HFFc6 (cell line): Measurements from ENCODE around the gene SMPDL3B. TPM values are rescaled to one million over a fixed set of nuclear protein-coding genes. Genes with fewer than 3 reads are reported as not detected.

ENCODE experiments used
- DNase-seq: peaks from one replicate; pipeline ENCODE4 v3.0.0-alpha.2; 2018
- H3K27ac Mint-ChIP-seq: 2 replicates; pipeline ENCODE4 v1.8.0; 2020; ENCODE audit warnings: mild to moderate bottlenecking, mixed read lengths
- H3K27me3 Mint-ChIP-seq: 2 replicates; pipeline ENCODE4 v1.8.0; 2021; ENCODE audit warnings: mild to moderate bottlenecking, moderate library complexity, mixed read lengths; ENCODE audit not compliant: insufficient read depth
- H3K36me3 Mint-ChIP-seq: 2 replicates; pipeline ENCODE4 v1.8.0; 2021; ENCODE audit warnings: low read depth, mixed read lengths
- H3K4me1 Mint-ChIP-seq: 2 replicates; pipeline ENCODE4 v1.8.0; 2020; ENCODE audit warnings: low read depth, mixed read lengths
- H3K4me3 Mint-ChIP-seq: 2 replicates; pipeline ENCODE4 v1.8.0; 2020; ENCODE audit warnings: mild to moderate bottlenecking, moderate library complexity, mixed read lengths
- H3K9me3 Mint-ChIP-seq: 2 replicates; pipeline ENCODE4 v1.8.0; 2020; ENCODE audit warnings: mild to moderate bottlenecking, mixed read lengths
- total RNA-seq, 6 experiments: library from RNA; stranded (reverse); fragmentation: NEBNext Ultra II Directional; extraction: Animal tissue kit (Norgen Biotek cat#: 25700); gene quantifications; 2 replicates in 1 of 6; 3 replicates in 5 of 6; pipeline ENCODE4 v1.2.3, GENCODE V29; 2021
- TF ChIP-seq, protein P1 (sequence below): fragments of 200-600 bp; sonication (generic); IDR thresholded peaks from 2 replicates; pipeline ENCODE4 v1.5.0; 2021; ENCODE audit warnings: antibody characterized with exemption, mild to moderate bottlenecking

SMPDL3B gene
- total RNA-seq, 6 experiments from 2014 or later, result not detected

GRCh38 chr1:27940870-27941560 is 6.2 kb downstream of the SMPDL3B start:
- Mint-ChIP-seq H3K27me3 (peaks cover 4% of the 10 kb centered on the region), H3K9me3 (no peaks in the 10 kb centered on the region), H3K36me3 (no peaks in the 10 kb centered on the region), H3K4me3 (no peak overlapping the region), H3K27ac (no peak overlapping the region), H3K4me1 (no peaks in the 10 kb centered on the region)
- TF ChIP-seq, protein P1, sequence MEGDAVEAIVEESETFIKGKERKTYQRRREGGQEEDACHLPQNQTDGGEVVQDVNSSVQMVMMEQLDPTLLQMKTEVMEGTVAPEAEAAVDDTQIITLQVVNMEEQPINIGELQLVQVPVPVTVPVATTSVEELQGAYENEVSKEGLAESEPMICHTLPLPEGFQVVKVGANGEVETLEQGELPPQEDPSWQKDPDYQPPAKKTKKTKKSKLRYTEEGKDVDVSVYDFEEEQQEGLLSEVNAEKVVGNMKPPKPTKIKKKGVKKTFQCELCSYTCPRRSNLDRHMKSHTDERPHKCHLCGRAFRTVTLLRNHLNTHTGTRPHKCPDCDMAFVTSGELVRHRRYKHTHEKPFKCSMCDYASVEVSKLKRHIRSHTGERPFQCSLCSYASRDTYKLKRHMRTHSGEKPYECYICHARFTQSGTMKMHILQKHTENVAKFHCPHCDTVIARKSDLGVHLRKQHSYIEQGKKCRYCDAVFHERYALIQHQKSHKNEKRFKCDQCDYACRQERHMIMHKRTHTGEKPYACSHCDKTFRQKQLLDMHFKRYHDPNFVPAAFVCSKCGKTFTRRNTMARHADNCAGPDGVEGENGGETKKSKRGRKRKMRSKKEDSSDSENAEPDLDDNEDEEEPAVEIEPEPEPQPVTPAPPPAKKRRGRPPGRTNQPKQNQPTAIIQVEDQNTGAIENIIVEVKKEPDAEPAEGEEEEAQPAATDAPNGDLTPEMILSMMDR, result no peak
- no peak for DNase-seq

- no peak overlapping the region for H3K27ac Mint-ChIP-seq
- TF ChIP-seq, protein P1, result no peak
- DNase-seq, result no peak
Observed at GRCh38 chr1:27941671-27942540, 7.1 kb downstream of the SMPDL3B start.

DNA sequence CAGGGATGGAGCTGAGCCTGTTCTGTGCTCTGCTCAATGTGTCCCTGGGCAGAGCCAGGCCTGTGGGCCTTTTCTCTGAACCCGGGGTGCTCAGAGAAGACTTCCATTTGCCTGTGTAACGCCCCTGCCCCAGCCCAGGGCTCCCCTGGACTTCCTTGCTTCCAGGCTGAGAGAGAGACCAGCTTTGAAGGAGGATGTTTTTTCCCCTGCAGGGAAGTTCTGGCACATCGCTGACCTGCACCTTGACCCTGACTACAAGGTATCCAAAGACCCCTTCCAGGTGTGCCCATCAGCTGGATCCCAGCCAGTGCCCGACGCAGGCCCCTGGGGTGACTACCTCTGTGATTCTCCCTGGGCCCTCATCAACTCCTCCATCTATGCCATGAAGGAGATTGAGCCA is 10.2 kb downstream of the SMPDL3B start:
- TF ChIP-seq, protein P1, result no peak
- no peak for DNase-seq
- H3K27ac Mint-ChIP-seq, result no peak overlapping the region
- H3K27me3 Mint-ChIP-seq, result peaks cover 1% of the 10 kb centered on the region
- no peaks in the 10 kb centered on the region for H3K4me1 Mint-ChIP-seq
- no peaks in the 10 kb centered on the region for H3K36me3 Mint-ChIP-seq
- H3K9me3 Mint-ChIP-seq, result no peaks in the 10 kb centered on the region
- no peak overlapping the region for H3K4me3 Mint-ChIP-seq

More at GRCh38 chr1:27941671-27942540, 7.1 kb downstream of the SMPDL3B start:
- Mint-ChIP-seq H3K4me1 (no peaks in the 10 kb centered on the region), H3K27me3 (peaks cover 2% of the 10 kb centered on the region; the same call in 1 of the 2 replicates), H3K36me3 (no peaks in the 10 kb centered on the region), H3K9me3 (no peaks in the 10 kb centered on the region), H3K4me3 (no peak overlapping the region)

DNA sequence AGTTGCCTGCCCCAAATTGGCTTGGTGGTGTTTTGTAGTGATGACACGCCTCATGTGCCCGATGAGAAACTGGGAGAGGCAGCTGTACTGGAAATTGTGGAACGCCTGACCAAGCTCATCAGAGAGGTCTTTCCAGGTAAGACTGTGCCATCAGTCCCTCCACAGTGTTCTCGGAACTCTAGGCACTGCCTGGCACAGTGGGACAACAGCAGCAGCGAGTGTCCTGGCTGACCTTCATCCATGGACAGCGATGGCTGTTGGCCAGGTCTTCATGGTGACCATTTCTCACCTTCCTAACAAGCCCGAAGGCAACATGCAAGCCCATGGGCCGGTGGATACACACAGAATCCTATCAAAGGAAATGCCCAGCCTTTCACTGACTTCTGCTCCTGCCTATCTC is 14.2 kb downstream of the SMPDL3B start:
- H3K4me1 Mint-ChIP-seq, result no peaks in the 10 kb centered on the region
- no peaks in the 10 kb centered on the region for H3K36me3 Mint-ChIP-seq
- H3K9me3 Mint-ChIP-seq, result no peaks in the 10 kb centered on the region
- TF ChIP-seq, protein P1, result no peak
- no peak overlapping the region for H3K27ac Mint-ChIP-seq
- peaks cover 13% of the 10 kb centered on the region for H3K27me3 Mint-ChIP-seq
- H3K4me3 Mint-ChIP-seq, result no peak overlapping the region
- no peak for DNase-seq

GRCh38 chr1:27951396-27951795 is 16.6 kb downstream of the SMPDL3B start:
- H3K27me3 Mint-ChIP-seq, result peaks cover 18% of the 10 kb centered on the region
- no peak overlapping the region for H3K27ac Mint-ChIP-seq
- no peak overlapping the region for H3K4me3 Mint-ChIP-seq
- H3K36me3 Mint-ChIP-seq, result no peaks in the 10 kb centered on the region
- no peaks in the 10 kb centered on the region for H3K9me3 Mint-ChIP-seq
- no peak for DNase-seq
- TF ChIP-seq, protein P1, result no peak
- no peaks in the 10 kb centered on the region for H3K4me1 Mint-ChIP-seq
